ENCODE measurements around the gene HAUS3. TPM values are rescaled to one million over a fixed set of nuclear protein-coding genes. Genes with fewer than 3 reads are reported as not detected.

The HAUS3 gene
- total RNA-seq, 1 experiment from 2014 or later = 11.9 TPM

- TF ChIP-seq ZNF532 (CRISPR knock-in tag; IDR thresholded peaks at IDR 0.05; ENCODE audit: borderline replicate concordance) (no peak), GTF2I (CRISPR knock-in tag; conservative IDR thresholded peaks at IDR 0.05) (no peak), ZNF416 (CRISPR knock-in tag; IDR thresholded peaks at IDR 0.05) (no peak), ZNF138 (CRISPR knock-in tag; conservative IDR thresholded peaks at IDR 0.05) (no peak), TCF7 (CRISPR knock-in tag; IDR thresholded peaks at IDR 0.05; ENCODE audit: low read depth) (no peak), FOXK1 (CRISPR knock-in tag; IDR thresholded peaks at IDR 0.05) (no peak), TP53 (CRISPR knock-in tag; IDR thresholded peaks at IDR 0.05) (no peak), E2F5 (CRISPR knock-in tag; IDR thresholded peaks at IDR 0.05) (no peak), SP1 (CRISPR knock-in tag; conservative IDR thresholded peaks at IDR 0.05) (no peak), ZNF232 (CRISPR knock-in tag; IDR thresholded peaks at IDR 0.05) (no peak)
Observed at GRCh38 chr4:2273221-2273620, 31.3 kb upstream of the HAUS3 start (continued).

GRCh38 chr4:2272828-2273120 lies 30.9 kb upstream of the HAUS3 start:
- CTCF ChIA-PET = no interaction called here
- no peak for ATAC-seq

More at GRCh38 chr4:2272828-2273120, 30.9 kb upstream of the HAUS3 start:
- TF ChIP-seq PRRX2 (CRISPR knock-in tag; IDR thresholded peaks at IDR 0.05) (no peak), CDX4 (CRISPR knock-in tag; IDR thresholded peaks at IDR 0.05; ENCODE audit: borderline replicate concordance) (no peak), AR (CRISPR knock-in tag; IDR thresholded peaks at IDR 0.05) (no peak), ATF1 (CRISPR knock-in tag; IDR thresholded peaks at IDR 0.05) (no peak)
- POLR2A ChIA-PET = no interaction called here
- H3K27ac Mint-ChIP-seq = no peak overlapping the region
- peaks cover 9% of the 10 kb centered on the region for H3K4me1 Mint-ChIP-seq
- no peaks in the 10 kb centered on the region for H3K27me3 Mint-ChIP-seq (ENCODE audit: low read depth)
- H3K4me3 Mint-ChIP-seq = no peak overlapping the region
- no peak for DNase-seq (ENCODE audit: low spot score)
- no peaks in the 10 kb centered on the region for H3K36me3 Mint-ChIP-seq
- H3K9me3 Mint-ChIP-seq = no peaks in the 10 kb centered on the region

Measured in WTC11 (cell line).